NCI-H2196 treated with DMSO at 0.1 percent for 48 hours (cell line): ENCODE results near the gene BCR.

Experiments
- DNase-seq: peaks from one replicate; lab custom pipeline; 2025; ENCODE audit not compliant: unreplicated experiment; lab: John Stamatoyannopoulos, UW

BCR gene

GRCh38 chr22:23215294-23216241 lies 35.3 kb downstream of the BCR start:
- DNase-seq = no peak

GRCh38 chr22:23216461-23217170 lies 36.3 kb downstream of the BCR start:
- DNase-seq = no peak

GRCh38 chr22:23217171-23218052 lies 37.1 kb downstream of the BCR start:
- no peak for DNase-seq

- no peak for DNase-seq
These were observed 38.0 kb downstream of the BCR start for GRCh38 chr22:23218053-23218866.

- DNase-seq = peak; percentile 57
These were observed 38.5 kb downstream of the BCR start for GRCh38 chr22:23218867-23219251.

GRCh38 chr22:23219317-23219716 lies 39.0 kb downstream of the BCR start:
- DNase-seq = no peak

- no peak for DNase-seq
These were observed 39.6 kb downstream of the BCR start for GRCh38 chr22:23219822-23220484.

GRCh38 chr22:23220485-23221350 lies 40.4 kb downstream of the BCR start:
- no peak for DNase-seq

- no peak for DNase-seq
These were observed 41.1 kb downstream of the BCR start for GRCh38 chr22:23221351-23221804.

- DNase-seq = no peak
These were observed 41.9 kb downstream of the BCR start for GRCh38 chr22:23222033-23222792.

- DNase-seq = no peak
These were observed 42.7 kb downstream of the BCR start for GRCh38 chr22:23222793-23223568.

GRCh38 chr22:23223569-23224317 lies 43.4 kb downstream of the BCR start:
- DNase-seq = no peak

GRCh38 chr22:23224846-23225245 lies 44.5 kb downstream of the BCR start:
- no peak for DNase-seq

- DNase-seq = no peak
These were observed 45.0 kb downstream of the BCR start for GRCh38 chr22:23225337-23225723.

GRCh38 chr22:23225724-23226496 lies 45.6 kb downstream of the BCR start:
- no peak for DNase-seq

- no peak for DNase-seq
These were observed 46.2 kb downstream of the BCR start for GRCh38 chr22:23226497-23226850.
